ENCODE results near the gene C11orf21.

GRCh38 chr11:2299773-2300172 is 1.9 kb downstream of the C11orf21 start:
- TF ChIP-seq EZH2phosphoT487 (IDR thresholded peaks at IDR 0.05; ENCODE audit: insufficient read depth, low read depth) (no peak), EZH2 (IDR thresholded peaks at IDR 0.05; ENCODE audit: insufficient read depth, poor library complexity, severe bottlenecking) (no peak)

All from GM23248 (cell line).